Measurements from ENCODE around the gene HK2. TPM values are rescaled to one million over a fixed set of nuclear protein-coding genes. Genes with fewer than 3 reads are reported as not detected.
A peak's percentile ranks its signal among the peaks of the same experiment; 100 is the strongest.
"Not testable (repeated sequence)": the region's sequence is repeated elsewhere in the genome, so short reads cannot be mapped to it uniquely, and the experiment has no call there.

HK2 gene
- total RNA-seq, 4 donors from 2014 or later = 9.3 to 24.4 (median 15.1) TPM

DNA sequence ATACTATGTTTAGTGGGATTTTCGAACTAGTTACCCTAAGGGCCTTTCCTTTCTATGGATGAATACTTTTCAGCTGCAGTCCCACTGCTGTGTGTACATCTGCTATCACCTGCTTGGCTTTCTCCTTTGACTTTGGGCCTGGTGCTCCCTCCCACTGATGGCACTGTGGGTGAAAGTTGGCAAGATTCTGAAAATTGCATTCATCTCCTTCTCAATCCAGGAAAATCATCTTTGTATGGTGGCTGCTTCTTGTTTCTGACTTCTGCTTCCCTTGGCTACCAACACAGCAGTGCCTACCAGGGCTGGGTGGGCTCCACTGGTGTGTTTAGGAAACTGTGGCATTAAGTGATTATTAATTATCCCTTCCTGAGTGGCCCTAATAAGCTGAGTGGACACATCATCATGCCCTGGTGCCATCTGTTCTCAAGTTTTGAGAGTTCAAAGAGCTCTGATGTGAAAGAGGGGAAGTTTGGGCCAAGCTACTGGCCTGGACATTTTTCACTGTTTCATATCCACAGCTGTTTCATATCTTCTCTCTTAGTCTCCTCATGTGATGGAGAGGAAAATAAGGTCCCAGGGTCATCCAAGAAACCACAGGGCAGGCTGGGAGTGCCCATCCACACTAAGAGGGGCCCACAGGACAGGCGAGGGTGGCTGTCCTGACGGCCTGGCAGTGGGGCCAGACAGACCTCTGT is 16.7 kb downstream of the HK2 start:
- no peaks in the 10 kb centered on the region for H3K27me3 ChIP-seq
- WGBS = 88% methylated on average over 3 of the region's 3 CpGs
- TF ChIP-seq POLR2A (IDR thresholded peaks at IDR 0.05) = no peak
- TF ChIP-seq, protein P1, sequence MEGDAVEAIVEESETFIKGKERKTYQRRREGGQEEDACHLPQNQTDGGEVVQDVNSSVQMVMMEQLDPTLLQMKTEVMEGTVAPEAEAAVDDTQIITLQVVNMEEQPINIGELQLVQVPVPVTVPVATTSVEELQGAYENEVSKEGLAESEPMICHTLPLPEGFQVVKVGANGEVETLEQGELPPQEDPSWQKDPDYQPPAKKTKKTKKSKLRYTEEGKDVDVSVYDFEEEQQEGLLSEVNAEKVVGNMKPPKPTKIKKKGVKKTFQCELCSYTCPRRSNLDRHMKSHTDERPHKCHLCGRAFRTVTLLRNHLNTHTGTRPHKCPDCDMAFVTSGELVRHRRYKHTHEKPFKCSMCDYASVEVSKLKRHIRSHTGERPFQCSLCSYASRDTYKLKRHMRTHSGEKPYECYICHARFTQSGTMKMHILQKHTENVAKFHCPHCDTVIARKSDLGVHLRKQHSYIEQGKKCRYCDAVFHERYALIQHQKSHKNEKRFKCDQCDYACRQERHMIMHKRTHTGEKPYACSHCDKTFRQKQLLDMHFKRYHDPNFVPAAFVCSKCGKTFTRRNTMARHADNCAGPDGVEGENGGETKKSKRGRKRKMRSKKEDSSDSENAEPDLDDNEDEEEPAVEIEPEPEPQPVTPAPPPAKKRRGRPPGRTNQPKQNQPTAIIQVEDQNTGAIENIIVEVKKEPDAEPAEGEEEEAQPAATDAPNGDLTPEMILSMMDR (IDR thresholded peaks at IDR 0.05) = no peak
- TF ChIP-seq EP300 (IDR thresholded peaks at IDR 0.05) = no peak
- no peak for TF ChIP-seq POLR2AphosphoS5 (IDR thresholded peaks at IDR 0.05)
- DNase-seq (ENCODE audit: low spot score in 2 of 2) = no peak
- no peak overlapping the region for H3K4me3 ChIP-seq
- no peaks in the 10 kb centered on the region for H3K36me3 ChIP-seq
- H3K27ac ChIP-seq = peak overlapping the region; percentile 65
- H3K4me1 ChIP-seq = peaks cover 48% of the 10 kb centered on the region
- no peaks in the 10 kb centered on the region for H3K9me3 ChIP-seq

DNA sequence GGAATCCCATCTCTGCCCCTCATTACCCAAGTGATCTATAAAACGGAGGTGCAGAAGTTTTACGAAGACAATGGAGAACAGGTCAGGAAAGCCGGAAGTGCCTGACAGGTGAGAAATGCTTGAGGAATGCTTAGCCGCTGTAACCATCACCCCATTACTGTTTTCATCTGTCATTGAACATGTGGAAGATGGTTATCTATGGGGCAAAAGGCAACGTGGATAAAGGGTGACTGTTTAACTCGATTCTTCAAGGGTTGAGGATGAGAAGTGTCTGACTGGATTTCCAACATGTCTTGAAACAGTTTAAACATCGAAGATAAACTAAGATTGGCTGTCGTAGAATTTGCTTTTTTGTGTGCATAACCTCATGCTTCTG is 17.3 kb downstream of the HK2 start:
- peaks cover 47% of the 10 kb centered on the region for H3K4me1 ChIP-seq
- WGBS = 79% methylated on average over 8 of the region's 8 CpGs
- peak overlapping the region; percentile 65 for H3K27ac ChIP-seq
- no peak overlapping the region for H3K4me3 ChIP-seq
- no peak for DNase-seq (ENCODE audit: low spot score in 2 of 2)
- no peaks in the 10 kb centered on the region for H3K9me3 ChIP-seq
- H3K36me3 ChIP-seq = no peaks in the 10 kb centered on the region
- TF ChIP-seq, protein P1 (IDR thresholded peaks at IDR 0.05) = no peak
- H3K27me3 ChIP-seq = no peaks in the 10 kb centered on the region

DNA sequence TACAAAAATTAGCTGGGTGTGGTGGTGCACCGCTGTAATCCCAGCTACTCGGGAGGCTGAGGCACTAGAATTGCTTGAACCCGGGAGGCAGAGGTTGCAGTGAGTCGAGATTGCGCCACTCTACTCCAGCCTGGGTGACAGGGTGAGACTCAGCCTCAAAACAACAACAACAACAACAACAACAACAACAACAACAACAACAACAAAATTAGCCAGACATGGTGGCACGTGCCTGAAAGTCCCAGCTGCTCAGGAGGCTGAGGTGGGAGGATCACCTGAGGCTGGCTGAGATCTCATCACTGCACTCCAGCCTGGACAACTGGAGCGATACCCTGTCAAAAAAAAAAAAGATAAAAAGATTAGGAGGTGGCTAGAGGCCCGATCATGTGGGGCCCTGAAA is 19.4 kb downstream of the HK2 start:
- DNase-seq (ENCODE audit: low spot score in 2 of 2); H3K27me3 ChIP-seq; H3K27ac ChIP-seq; H3K36me3 ChIP-seq; H3K9me3 ChIP-seq; H3K4me3 ChIP-seq: not testable (repeated sequence)
- 94% methylated on average over 7 of the region's 8 CpGs for WGBS
- peaks cover 30% of the 10 kb centered on the region for H3K4me1 ChIP-seq

DNA sequence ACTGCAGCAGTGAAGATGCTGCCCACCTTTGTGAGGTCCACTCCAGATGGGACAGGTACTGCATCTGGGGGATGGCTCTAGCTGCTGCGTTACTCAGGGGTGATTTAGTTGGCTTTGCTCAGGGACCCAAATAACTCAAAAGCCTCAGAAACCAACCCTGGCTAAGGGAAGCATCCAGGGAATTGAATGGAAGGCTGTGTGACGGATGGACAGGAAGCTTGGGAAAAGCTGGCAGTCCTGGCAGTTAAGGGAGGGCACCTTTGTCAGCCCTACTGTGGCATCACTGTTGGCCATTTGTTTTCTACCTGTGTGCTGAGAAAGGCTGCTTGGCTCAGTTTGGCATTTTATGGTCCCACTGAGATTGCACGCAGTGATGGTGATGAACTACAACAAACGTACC is 20.5 kb downstream of the HK2 start:
- Histone ChIP-seq H3K4me3 (no peak overlapping the region), H3K36me3 (no peaks in the 10 kb centered on the region), H3K27me3 (no peaks in the 10 kb centered on the region), H3K27ac (no peak overlapping the region), H3K9me3 (no peaks in the 10 kb centered on the region), H3K4me1 (peaks cover 20% of the 10 kb centered on the region)
- TF ChIP-seq POLR2AphosphoS5 (IDR thresholded peaks at IDR 0.05) (no peak), EP300 (IDR thresholded peaks at IDR 0.05) (no peak), POLR2A (IDR thresholded peaks at IDR 0.05) (no peak)
- TF ChIP-seq, protein P1 (IDR thresholded peaks at IDR 0.05) = no peak
- WGBS = 100% methylated on average over 4 of the region's 4 CpGs
- DNase-seq (ENCODE audit: low spot score in 2 of 2) = no peak

GRCh38 chr2:74855114-74855707 is 21.3 kb downstream of the HK2 start:
- peaks cover 12% of the 10 kb centered on the region for H3K4me1 ChIP-seq
- H3K27me3 ChIP-seq; H3K27ac ChIP-seq; H3K36me3 ChIP-seq; DNase-seq (ENCODE audit: low spot score in 2 of 2); H3K9me3 ChIP-seq; H3K4me3 ChIP-seq: not testable (repeated sequence)
- WGBS = 93% methylated on average over 16 of the region's 16 CpGs

DNA sequence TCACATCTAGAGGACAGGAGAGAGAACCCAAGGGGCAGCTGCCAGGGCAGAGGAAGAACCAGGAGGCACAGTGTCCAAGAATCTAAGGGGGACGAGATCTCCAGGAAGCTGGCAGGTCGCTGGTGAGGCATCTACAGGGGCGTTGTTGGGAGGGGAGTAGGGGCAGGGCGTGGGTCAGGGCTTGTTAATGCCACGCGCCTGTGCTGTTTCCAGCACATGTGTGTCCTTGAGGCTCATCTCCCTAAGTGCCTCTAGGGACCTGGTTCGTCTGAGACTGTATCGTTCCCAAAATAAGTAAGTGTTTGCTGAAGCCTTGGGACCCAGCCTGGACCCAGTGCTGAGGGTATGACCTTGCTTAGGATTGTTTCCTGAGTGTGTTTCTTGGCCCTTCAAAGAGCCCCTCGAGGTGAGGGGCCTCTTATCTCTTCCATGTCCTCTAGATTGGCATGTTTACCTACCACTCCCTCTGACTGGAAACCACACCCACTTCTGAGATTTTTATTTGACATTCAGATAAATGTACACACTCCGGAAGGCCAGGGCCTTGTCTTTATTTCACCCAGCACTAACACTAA is 22.2 kb downstream of the HK2 start:
- TF ChIP-seq POLR2AphosphoS5 (IDR thresholded peaks at IDR 0.05) (no peak), POLR2A (IDR thresholded peaks at IDR 0.05) (no peak), EP300 (IDR thresholded peaks at IDR 0.05) (no peak)
- TF ChIP-seq, protein P1 (IDR thresholded peaks at IDR 0.05) = no peak
- Histone ChIP-seq H3K9me3 (no peaks in the 10 kb centered on the region), H3K4me3 (no peak overlapping the region), H3K27ac (no peak overlapping the region), H3K27me3 (no peaks in the 10 kb centered on the region), H3K36me3 (no peaks in the 10 kb centered on the region), H3K4me1 (peaks cover 8% of the 10 kb centered on the region)
- 65% methylated on average over 7 of the region's 10 CpGs for whole genome bisulfite sequencing
- no peak for DNase-seq (ENCODE audit: low spot score in 2 of 2)
